ENCODE data around the gene TMEM184B.
"Not testable (repeated sequence)": the region's sequence is repeated elsewhere in the genome, so short reads cannot be mapped to it uniquely, and the experiment has no call there.

Gene TMEM184B

GRCh38 chr22:38203855-38204514 lies 68.8 kb downstream of the TMEM184B start:
- DNase-seq (ENCODE audit: low spot score), result peak; percentile 49

DNA sequence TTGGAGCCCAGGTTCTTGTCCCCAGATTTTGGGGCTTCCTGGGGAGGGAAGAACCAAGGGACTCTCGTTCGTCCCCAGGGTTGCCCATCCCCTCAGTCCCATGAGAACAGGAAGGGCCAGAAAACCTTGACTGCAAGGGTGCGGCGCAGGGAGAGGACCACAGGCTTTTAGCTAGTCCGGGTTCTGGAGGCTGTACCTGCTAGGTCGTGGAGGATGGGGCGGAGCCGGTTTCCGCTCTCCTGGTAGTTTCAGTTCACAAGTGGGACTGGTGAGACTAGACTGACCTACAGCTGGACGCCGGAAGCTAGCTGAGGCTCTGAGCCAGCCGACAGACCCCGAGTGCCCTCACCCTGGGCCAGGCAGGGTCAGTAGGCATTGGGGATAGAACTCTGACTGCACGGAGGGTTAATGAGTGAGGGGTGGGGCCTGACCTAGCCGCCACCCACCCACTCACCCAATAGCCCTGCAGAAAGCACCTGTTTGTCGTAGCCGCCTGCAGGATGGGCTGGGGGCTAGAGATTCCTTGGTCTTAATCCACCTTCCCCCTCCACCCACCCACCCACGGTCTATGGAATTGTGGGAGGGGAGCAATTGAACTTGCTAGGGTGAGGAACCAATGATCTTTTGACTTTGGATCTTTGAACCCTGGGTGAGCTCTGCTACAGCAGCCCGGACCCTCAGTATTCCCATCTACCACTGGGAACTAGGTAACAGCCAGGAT lies 69.6 kb downstream of the TMEM184B start:
- no peak for DNase-seq (ENCODE audit: low spot score)

GRCh38 chr22:38202437-38203089 lies 70.2 kb downstream of the TMEM184B start:
- DNase-seq (ENCODE audit: low spot score), result peak; percentile 83

DNA sequence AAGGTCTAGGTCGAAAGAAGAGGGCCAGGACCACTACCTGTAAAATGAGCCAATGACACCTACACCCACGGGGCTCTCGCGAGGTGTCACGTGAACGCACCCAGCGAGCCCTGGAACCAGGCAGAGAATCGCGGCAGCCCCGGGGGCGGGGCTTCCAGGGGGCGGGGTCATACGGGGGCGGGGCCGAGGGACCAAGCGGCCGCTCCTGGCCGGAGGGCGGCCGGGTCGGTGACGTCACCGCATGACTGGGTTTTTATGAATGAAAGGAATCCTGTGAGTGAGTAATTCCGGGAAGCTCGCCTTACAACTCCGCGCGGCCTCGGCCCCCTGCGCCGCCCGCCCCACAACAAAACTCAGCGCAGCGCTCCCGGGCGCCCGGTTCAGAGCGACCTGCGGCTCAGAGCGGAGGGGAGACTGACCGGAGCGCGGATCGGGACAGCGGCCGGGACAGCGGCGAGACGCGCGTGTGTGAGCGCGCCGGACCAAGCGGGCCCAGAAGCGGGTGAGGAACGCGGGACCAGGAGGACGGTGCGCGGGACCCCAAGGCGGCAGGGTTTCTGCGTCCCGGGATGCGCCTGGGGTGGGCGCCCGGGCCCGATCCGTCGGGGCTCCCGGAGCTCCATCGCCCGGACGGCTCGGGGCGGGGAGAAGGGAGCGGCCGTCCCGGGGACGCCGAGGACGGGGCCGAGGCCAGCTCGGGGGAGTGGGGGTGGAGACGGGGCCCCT lies 70.9 kb downstream of the TMEM184B start, which contains the start of gene MAFF:
Gene MAFF (plus strand): TSS at position 284 of the 726 bp plus-strand sequence. CDS start 11,860 bp downstream, outside the sequence.
- peak; percentile 97 for DNase-seq (ENCODE audit: low spot score)

GRCh38 chr22:38201371-38201710 lies 71.5 kb downstream of the TMEM184B start:
- DNase-seq (ENCODE audit: low spot score), result no peak

GRCh38 chr22:38199826-38200559 lies 72.8 kb downstream of the TMEM184B start:
- DNase-seq (ENCODE audit: low spot score), result no peak

DNA sequence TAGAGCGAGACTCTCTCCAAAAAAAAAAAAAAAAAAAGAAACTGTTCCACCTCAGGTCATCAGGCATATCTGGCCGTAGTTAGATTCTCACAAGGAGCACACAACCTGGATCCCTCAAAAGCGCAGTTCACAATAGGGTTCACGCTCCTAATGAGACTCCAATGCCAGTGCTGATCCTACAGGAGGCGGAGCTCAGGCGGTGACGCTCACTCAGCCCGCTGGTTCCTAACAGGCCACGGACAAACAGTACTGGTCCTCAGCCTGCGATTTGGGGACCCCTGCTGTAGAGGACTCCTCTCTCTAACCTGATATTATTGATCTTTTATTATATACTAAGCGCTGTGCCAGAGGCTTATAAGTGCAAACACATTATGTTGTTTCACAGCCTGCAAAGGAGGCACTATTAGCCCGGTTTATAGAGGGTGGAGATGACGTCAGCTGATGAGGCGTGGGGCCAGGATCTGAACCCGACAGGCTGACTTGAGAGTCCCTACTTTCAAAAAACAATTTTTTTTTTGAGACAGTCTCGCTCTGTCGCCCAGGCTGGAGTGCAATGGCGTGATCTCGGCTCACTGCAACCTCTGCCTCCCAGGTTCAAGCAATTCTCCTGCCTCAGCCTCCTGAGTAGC lies 75.9 kb downstream of the TMEM184B start:
- no peak for DNase-seq (ENCODE audit: low spot score)

- DNase-seq (ENCODE audit: low spot score), result no peak
Measured at GRCh38 chr22:38193580-38193979, 79.2 kb downstream of the TMEM184B start.

DNA sequence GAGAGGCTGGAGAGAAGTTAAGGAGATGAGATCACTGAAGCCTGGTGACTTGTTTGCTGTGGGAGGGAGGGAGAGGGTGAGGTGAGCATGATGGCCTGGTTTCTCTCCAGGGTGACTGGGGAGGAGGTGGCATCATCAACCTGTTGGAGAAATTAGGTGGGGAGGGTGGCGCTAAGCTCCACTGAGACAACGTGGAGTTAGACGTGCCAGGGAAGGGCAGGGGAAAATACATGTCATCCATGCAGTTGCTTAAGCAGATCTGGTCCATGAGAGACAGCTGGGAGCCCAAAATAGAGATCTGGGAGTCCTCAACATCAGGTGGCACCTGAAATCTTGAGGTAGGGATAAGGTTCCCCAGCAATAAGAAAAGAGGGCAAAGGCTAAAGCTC lies 80.3 kb downstream of the TMEM184B start:
- no peak for DNase-seq (ENCODE audit: low spot score)

GRCh38 chr22:38191731-38192474 lies 80.9 kb downstream of the TMEM184B start:
- no peak for DNase-seq (ENCODE audit: low spot score)

GRCh38 chr22:38191055-38191454 lies 81.8 kb downstream of the TMEM184B start:
- DNase-seq (ENCODE audit: low spot score), result no peak

- DNase-seq (ENCODE audit: low spot score), result no peak
Measured at GRCh38 chr22:38190581-38190980, 82.2 kb downstream of the TMEM184B start.

DNA sequence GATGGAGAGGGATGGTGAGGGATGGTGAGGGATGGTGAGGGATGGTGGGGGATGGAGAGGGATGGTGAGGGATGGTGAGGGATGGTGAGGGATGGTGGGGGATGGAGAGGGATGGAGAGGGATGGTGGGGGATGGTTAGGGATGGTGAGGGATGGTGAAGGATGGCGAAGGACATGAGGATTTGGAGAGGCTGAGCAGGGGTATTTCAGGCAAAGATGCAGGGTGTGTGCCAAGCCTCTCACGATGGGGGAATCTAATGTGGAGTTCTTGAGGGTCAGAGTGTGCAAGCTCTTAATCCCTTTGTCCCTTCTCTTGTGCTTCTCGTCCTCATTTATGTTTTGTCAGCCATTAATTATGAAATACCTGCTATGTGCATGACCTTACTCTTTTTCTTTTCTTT lies 83.7 kb downstream of the TMEM184B start:
- DNase-seq (ENCODE audit: low spot score), result no peak

DNA sequence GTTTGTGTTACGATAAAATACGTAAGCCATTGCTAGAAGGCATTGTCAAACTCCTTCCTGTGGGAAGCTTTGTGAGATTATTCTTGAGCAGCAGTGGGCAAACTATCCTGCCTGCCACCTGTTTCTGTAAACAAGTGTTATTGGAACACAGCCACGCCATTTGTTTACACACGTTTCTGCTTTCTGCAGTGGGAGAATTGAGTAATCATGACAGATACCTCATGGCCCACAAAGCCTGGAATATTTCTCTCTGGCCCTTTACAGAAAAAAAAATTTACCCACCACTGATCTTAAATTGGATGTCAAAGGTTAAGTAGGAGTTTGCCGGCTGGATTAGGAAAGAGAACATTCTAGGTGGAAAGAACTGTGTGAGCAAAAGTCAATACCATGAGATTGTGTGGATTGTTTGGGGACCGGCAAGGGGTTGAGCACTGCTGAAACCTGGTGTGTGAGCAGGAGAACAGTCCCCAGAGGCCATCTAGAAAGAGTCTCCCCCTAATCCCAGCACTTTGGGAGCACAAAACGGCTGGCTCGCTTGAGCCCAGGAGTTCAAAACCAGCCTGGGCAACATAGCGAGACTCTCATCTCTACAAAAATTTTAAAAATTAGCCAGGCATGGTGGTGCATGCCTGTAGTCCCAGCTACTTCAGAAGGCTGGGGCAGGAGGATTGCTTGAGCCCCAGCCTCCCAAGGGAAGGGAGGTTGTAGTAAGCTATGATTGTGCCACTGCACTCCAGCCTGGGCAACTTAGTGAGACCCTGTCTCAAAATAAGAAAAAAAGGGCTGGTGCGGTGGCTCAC lies 85.2 kb downstream of the TMEM184B start:
- DNase-seq (ENCODE audit: low spot score), result no peak

DNA sequence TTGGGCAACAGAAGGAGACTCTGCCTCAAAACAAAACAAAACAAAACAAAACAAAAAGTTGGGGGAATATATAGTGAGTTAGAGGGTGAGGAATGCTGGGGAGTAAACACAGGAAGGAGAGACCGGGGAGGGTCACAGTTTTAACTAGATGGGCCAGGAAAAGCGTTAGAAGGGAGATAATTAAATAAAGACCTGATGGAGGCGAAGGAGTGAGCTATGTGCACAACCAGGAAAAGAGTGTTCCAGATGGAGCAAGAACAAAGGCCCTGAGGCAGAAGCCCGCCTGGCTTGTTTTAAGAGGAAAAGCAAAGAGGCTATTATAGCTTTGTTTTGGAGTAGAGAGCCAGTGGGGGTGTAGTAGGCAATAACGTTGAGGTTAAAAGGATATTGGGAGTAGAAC lies 86.4 kb downstream of the TMEM184B start:
- no peak for DNase-seq (ENCODE audit: low spot score)

GRCh38 chr22:38184788-38185187 lies 88.0 kb downstream of the TMEM184B start:
- no peak for DNase-seq (ENCODE audit: low spot score)

DNA sequence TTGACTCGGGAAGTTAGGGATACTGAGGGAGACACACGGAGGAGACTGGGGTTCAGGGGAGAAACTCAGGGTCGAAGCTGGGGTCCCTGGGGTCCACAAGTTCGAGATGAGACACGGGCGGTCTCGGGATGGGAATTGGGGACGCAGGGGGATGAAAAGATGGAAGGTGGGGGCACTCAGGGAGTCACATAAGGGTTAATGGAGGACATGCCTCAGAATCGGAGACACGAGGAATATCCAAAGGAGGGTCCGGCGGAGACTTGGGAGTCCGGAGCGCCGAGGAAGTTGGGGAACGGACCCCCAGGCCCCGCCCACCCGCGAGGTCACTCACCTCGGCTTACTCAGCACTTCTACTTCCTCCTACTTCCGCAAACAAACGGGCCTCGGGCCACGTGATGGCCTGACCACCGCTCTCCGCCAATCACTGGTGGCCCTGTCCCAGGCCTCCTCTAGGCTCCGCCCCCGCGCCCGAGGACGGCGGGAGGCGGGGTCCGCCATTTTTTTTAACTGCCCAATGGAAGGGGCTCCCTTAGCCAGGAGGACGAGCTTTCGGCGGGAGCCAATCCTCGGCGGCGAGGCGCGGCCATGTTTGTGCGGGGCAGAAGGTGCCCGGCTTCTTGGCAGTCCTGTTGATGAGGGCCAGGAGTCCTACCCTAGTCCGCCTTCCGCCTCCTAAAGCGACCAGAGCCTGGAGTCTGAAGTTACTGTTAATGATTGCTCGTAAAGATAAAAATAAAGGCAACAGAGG lies 91.2 kb downstream of the TMEM184B start, which contains the start of gene PLA2G6:
Gene PLA2G6 (minus strand): TSS at position 378 of the 748 bp plus-strand sequence. CDS start 12,404 bp downstream, outside the sequence.
- peak; percentile 94 for DNase-seq (ENCODE audit: low spot score)

DNA sequence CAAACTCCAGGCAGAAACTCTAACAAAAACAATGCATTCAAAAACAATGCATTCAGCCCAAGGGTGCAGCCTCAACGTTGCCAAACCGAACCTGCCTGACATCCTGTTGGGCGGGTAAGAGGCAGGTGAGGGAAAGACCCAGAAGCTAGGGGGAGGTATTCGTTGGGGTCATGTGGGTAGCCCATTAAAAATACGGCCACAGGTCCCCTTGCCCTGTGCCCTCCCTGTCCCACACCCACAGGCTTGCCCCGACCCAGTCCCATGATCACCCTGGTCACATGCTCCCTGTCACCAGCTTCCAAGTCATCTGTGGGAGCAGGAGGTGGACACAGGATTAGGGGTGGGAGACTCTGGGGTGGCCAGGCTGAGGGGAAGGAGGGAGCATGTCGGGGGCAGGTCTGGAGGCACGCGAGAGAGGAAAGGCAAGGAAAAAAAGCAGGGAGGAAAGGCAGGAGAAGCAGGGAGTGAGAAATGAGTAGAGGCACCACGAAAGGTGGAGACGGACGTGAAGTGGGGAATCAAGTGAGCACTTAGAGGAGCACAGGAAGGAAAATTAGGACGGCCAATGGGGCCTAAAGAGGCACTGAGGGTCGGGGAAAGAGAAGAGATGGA lies 91.9 kb downstream of the TMEM184B start:
- DNase-seq (ENCODE audit: low spot score), result no peak

- DNase-seq (ENCODE audit: low spot score), result not testable (repeated sequence)
Measured at GRCh38 chr22:38178605-38178937, 94.2 kb downstream of the TMEM184B start.

All from AG08396 (cell line).